HEK293 (cell line): ENCODE data around the gene VAPA.

ENCODE experiments used
- FEZF1 ChIP-seq: fragments of 450-650 bp; formaldehyde crosslinking; IDR thresholded peaks from 2 replicates; pipeline ENCODE4 v1.5.1; 2016; ENCODE audit warnings: missing biosample characterization, missing genetic modification characterization
- IKZF3 ChIP-seq: fragments of 450-650 bp; IDR thresholded peaks from 2 replicates; pipeline ENCODE4 v1.5.0; 2018; ENCODE audit warnings: missing biosample characterization, mild to moderate bottlenecking, missing genetic modification characterization, moderate library complexity
- INSM2 ChIP-seq: fragments of 450-650 bp; formaldehyde crosslinking; IDR thresholded peaks from 2 replicates; pipeline ENCODE4 v1.5.1; 2016; ENCODE audit warnings: missing biosample characterization, missing genetic modification characterization
- PRDM4 ChIP-seq: fragments of 450-650 bp; formaldehyde crosslinking; IDR thresholded peaks from 2 replicates; pipeline ENCODE4 v1.5.1; 2017; ENCODE audit warnings: missing biosample characterization, missing genetic modification characterization
- YY1 ChIP-seq: fragments of 450-650 bp; formaldehyde crosslinking; IDR thresholded peaks from 2 replicates; pipeline ENCODE4 v1.5.1; 2018; ENCODE audit warnings: missing biosample characterization, missing genetic modification characterization
- YY2 ChIP-seq: fragments of 450-650 bp; formaldehyde crosslinking; IDR thresholded peaks from 2 replicates; pipeline ENCODE4 v1.5.1; 2016; ENCODE audit warnings: missing biosample characterization, missing genetic modification characterization
- ZBTB10 ChIP-seq: fragments of 450-650 bp; formaldehyde crosslinking; IDR thresholded peaks from 2 replicates; pipeline ENCODE4 v1.5.1; 2016; ENCODE audit warnings: missing biosample characterization, missing genetic modification characterization
- ZBTB44 ChIP-seq: fragments of 450-650 bp; IDR thresholded peaks from 2 replicates; pipeline ENCODE4 v1.5.1; 2018; ENCODE audit warnings: missing biosample characterization, mild to moderate bottlenecking, missing genetic modification characterization
- ZFP37 ChIP-seq: fragments of 450-650 bp; formaldehyde crosslinking; IDR thresholded peaks from 2 replicates; pipeline ENCODE4 v1.5.1; 2016; ENCODE audit warnings: missing biosample characterization, missing genetic modification characterization
- ZNF221 ChIP-seq: fragments of 450-650 bp; formaldehyde crosslinking; IDR thresholded peaks from 2 replicates; pipeline ENCODE4 v1.5.1; 2017; ENCODE audit warnings: missing biosample characterization, missing genetic modification characterization, borderline replicate concordance
- ZNF518A ChIP-seq: fragments of 450-650 bp; formaldehyde crosslinking; conservative IDR thresholded peaks from 2 replicates; pipeline ENCODE4 v1.5.1; 2016; ENCODE audit warnings: low read depth, missing biosample characterization, missing genetic modification characterization
- ZNF561 ChIP-seq: fragments of 450-650 bp; IDR thresholded peaks from 2 replicates; pipeline ENCODE4 v1.5.1; 2018; ENCODE audit warnings: missing biosample characterization, missing genetic modification characterization, borderline replicate concordance
- ZSCAN23 ChIP-seq: fragments of 450-650 bp; formaldehyde crosslinking; IDR thresholded peaks from 2 replicates; pipeline ENCODE4 v1.5.1; 2016; ENCODE audit warnings: missing biosample characterization, missing genetic modification characterization
- TF ChIP-seq, protein P1 (sequence below): fragments of 450-650 bp; formaldehyde crosslinking; IDR thresholded peaks from 2 replicates; pipeline ENCODE4 v1.5.1; 2016; ENCODE audit warnings: missing biosample characterization, missing genetic modification characterization
- TF ChIP-seq, protein P2 (sequence below): fragments of 450-650 bp; formaldehyde crosslinking; IDR thresholded peaks from 2 replicates; pipeline ENCODE4 v1.5.1; 2016; ENCODE audit warnings: missing biosample characterization, missing genetic modification characterization
- TF ChIP-seq, protein P3 (sequence below): fragments of 450-650 bp; formaldehyde crosslinking; IDR thresholded peaks from 2 replicates; pipeline ENCODE4 v1.5.1; 2016; ENCODE audit warnings: missing biosample characterization, missing genetic modification characterization

Gene VAPA

DNA sequence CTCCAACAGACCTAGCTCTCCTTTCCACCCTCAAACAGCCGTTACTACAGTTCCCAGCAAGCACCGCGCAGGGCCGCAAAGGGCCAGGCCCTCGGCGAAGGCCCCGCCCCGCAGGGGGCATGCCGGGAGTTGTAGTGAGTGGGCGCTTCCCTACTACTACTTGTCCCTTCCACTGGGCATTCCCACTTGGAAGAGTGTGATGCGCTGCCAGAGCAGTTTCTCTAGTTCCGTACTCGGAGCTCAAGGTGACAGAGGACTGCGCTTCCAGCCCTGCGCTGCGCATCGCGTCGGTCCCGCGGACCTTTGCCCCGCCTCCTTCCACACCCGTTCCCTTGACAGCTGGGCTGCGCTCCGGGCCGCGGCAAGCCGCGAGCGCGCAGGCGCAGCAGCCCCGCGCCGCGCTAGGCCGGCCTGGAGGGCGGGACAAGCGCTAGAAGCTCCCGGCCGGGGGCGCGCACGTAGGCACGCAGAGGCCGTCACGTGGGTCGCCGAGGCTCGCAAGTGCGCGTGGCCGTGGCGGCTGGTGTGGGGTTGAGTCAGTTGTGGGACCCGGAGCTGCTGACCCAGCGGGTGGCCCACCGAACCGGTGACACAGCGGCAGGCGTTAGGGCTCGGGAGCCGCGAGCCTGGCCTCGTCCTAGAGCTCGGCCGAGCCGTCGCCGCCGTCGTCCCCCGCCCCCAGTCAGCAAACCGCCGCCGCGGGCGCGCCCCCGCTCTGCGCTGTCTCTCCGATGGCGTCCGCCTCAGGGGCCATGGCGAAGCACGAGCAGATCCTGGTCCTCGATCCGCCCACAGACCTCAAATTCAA, at the start of gene VAPA (continued):
- TF ChIP-seq ZBTB44 (no peak), IKZF3 (tag by site-specific recombination) (peak; percentile 83), ZBTB10 (tag by site-specific recombination) (0 out of 2 replicates have a peak, but pooled peaks have one; percentile 30), ZSCAN23 (tag by site-specific recombination) (no peak), ZNF561 (0 out of 2 replicates have a peak, but pooled peaks have one; percentile 57), ZNF518A (tag by site-specific recombination) (0 out of 2 replicates have a peak, but pooled peaks have one; percentile 21), INSM2 (tag by site-specific recombination) (peak; percentile 84), YY2 (peak; percentile 86), YY1 (tag by site-specific recombination) (peak; percentile 70), PRDM4 (tag by site-specific recombination) (peak; percentile 16; the same call in 1 of the 2 replicates), ZNF221 (no peak), FEZF1 (tag by site-specific recombination) (no peak), ZFP37 (tag by site-specific recombination) (peak; percentile 53; the same call in 1 of the 2 replicates)
- TF ChIP-seq, protein P1, sequence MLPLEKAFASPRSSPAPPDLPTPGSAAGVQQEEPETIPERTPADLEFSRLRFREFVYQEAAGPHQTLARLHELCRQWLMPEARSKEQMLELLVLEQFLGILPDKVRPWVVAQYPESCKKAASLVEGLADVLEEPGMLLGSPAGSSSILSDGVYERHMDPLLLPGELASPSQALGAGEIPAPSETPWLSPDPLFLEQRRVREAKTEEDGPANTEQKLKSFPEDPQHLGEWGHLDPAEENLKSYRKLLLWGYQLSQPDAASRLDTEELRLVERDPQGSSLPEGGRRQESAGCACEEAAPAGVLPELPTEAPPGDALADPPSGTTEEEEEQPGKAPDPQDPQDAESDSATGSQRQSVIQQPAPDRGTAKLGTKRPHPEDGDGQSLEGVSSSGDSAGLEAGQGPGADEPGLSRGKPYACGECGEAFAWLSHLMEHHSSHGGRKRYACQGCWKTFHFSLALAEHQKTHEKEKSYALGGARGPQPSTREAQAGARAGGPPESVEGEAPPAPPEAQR (tag by site-specific recombination), result no peak
- TF ChIP-seq, protein P2, sequence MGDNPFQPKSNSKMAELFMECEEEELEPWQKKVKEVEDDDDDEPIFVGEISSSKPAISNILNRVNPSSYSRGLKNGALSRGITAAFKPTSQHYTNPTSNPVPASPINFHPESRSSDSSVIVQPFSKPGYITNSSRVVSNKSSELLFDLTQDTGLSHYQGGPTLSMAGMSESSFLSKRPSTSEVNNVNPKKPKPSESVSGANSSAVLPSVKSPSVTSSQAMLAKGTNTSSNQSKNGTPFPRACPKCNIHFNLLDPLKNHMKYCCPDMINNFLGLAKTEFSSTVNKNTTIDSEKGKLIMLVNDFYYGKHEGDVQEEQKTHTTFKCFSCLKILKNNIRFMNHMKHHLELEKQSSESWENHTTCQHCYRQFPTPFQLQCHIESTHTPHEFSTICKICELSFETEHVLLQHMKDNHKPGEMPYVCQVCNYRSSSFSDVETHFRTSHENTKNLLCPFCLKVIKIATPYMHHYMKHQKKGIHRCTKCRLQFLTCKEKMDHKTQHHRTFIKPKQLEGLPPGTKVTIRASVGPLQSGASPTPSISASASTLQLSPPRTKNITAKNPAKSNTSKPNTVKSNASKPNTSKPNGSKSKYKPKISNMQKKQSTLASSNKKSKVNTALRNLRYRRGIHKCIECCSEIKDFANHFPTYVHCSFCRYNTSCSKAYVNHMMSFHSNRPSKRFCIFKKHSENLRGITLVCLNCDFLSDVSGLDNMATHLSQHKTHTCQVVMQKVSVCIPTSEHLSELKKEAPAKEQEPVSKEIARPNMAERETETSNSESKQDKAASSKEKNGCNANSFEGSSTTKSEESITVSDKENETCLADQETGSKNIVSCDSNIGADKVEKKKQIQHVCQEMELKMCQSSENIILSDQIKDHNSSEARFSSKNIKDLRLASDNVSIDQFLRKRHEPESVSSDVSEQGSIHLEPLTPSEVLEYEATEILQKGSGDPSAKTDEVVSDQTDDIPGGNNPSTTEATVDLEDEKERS (tag by site-specific recombination), result no peak
- TF ChIP-seq, protein P3, sequence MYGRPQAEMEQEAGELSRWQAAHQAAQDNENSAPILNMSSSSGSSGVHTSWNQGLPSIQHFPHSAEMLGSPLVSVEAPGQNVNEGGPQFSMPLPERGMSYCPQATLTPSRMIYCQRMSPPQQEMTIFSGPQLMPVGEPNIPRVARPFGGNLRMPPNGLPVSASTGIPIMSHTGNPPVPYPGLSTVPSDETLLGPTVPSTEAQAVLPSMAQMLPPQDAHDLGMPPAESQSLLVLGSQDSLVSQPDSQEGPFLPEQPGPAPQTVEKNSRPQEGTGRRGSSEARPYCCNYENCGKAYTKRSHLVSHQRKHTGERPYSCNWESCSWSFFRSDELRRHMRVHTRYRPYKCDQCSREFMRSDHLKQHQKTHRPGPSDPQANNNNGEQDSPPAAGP (tag by site-specific recombination), result no peak; the same call in 1 of the 2 replicates
